Measurements from ENCODE around the gene HTR7.

Gene HTR7

GRCh38 chr10:90849956-90850749 lies 7.7 kb downstream of the HTR7 start:
- no peak overlapping the region for H3K4me3 ChIP-seq (ENCODE audit: low read depth, low read length, poor library complexity, severe bottlenecking)
- H3K27me3 ChIP-seq (ENCODE audit: insufficient read depth, low read length), result no peaks in the 10 kb centered on the region
- H3K9ac ChIP-seq (ENCODE audit: low read length), result no peak overlapping the region
- 0 out of 2 replicates have a peak, but pooled peaks cover 2% of the 10 kb centered on the region for H3K9me3 ChIP-seq (ENCODE audit: low read length)
- no peaks in the 10 kb centered on the region for H4K20me1 ChIP-seq (ENCODE audit: insufficient read depth, low read length)
- H3K36me3 ChIP-seq (ENCODE audit: insufficient read depth, low read length), result no peaks in the 10 kb centered on the region
- H3K9me2 ChIP-seq (ENCODE audit: low read depth, low read length), result no peaks in the 10 kb centered on the region
- H3K4me2 ChIP-seq (ENCODE audit: low read length), result no peak overlapping the region
- no peak overlapping the region for H3K27ac ChIP-seq (ENCODE audit: low read depth, low read length, poor library complexity, severe bottlenecking)
- no peaks in the 10 kb centered on the region for H3F3A ChIP-seq (ENCODE audit: insufficient read depth, low read length)
- no peaks in the 10 kb centered on the region for H3K4me1 ChIP-seq (ENCODE audit: insufficient read depth, low read length, severe bottlenecking)
- no peak overlapping the region for H2AFZ ChIP-seq (ENCODE audit: low read length)
- TF ChIP-seq CTCF (IDR thresholded peaks at IDR 0.05; ENCODE audit: low read length), result no peak
- TF ChIP-seq EZH2 (IDR thresholded peaks at IDR 0.05; ENCODE audit: borderline replicate concordance, low read length), result no peak
- no peaks in the 10 kb centered on the region for H3K79me2 ChIP-seq (ENCODE audit: insufficient read depth, low read length)

GRCh38 chr10:90847436-90847835 lies 10.4 kb downstream of the HTR7 start:
- Histone ChIP-seq H4K20me1 (ENCODE audit: insufficient read depth, low read length) (no peaks in the 10 kb centered on the region), H3K27ac (ENCODE audit: low read depth, low read length, poor library complexity, severe bottlenecking) (no peak overlapping the region), H2AFZ (ENCODE audit: low read length) (no peak overlapping the region), H3F3A (ENCODE audit: insufficient read depth, low read length) (no peaks in the 10 kb centered on the region), H3K4me1 (ENCODE audit: insufficient read depth, low read length, severe bottlenecking) (no peaks in the 10 kb centered on the region), H3K4me2 (ENCODE audit: low read length) (no peak overlapping the region), H3K4me3 (ENCODE audit: low read depth, low read length, poor library complexity, severe bottlenecking) (no peak overlapping the region), H3K9me3 (ENCODE audit: low read length) (0 out of 2 replicates have a peak, but pooled peaks cover 2% of the 10 kb centered on the region), H3K79me2 (ENCODE audit: insufficient read depth, low read length) (no peaks in the 10 kb centered on the region), H3K27me3 (ENCODE audit: insufficient read depth, low read length) (no peaks in the 10 kb centered on the region), H3K9me2 (ENCODE audit: low read depth, low read length) (no peaks in the 10 kb centered on the region), H3K36me3 (ENCODE audit: insufficient read depth, low read length) (no peaks in the 10 kb centered on the region), H3K9ac (ENCODE audit: low read length) (no peak overlapping the region)
- TF ChIP-seq EZH2 (IDR thresholded peaks at IDR 0.05; ENCODE audit: borderline replicate concordance, low read length) (no peak), CTCF (IDR thresholded peaks at IDR 0.05; ENCODE audit: low read length) (no peak)

- no peak overlapping the region for H3K4me2 ChIP-seq (ENCODE audit: low read length)
Observed at GRCh38 chr10:90846746-90847145, 11.1 kb downstream of the HTR7 start.

More at GRCh38 chr10:90846746-90847145, 11.1 kb downstream of the HTR7 start:
- Histone ChIP-seq H3K79me2 (ENCODE audit: insufficient read depth, low read length) (no peaks in the 10 kb centered on the region), H3K27me3 (ENCODE audit: insufficient read depth, low read length) (no peaks in the 10 kb centered on the region), H3K9me3 (ENCODE audit: low read length) (0 out of 2 replicates have a peak, but pooled peaks cover 2% of the 10 kb centered on the region), H3K4me3 (ENCODE audit: low read depth, low read length, poor library complexity, severe bottlenecking) (no peak overlapping the region), H2AFZ (ENCODE audit: low read length) (no peak overlapping the region), H3K36me3 (ENCODE audit: insufficient read depth, low read length) (no peaks in the 10 kb centered on the region), H3K4me1 (ENCODE audit: insufficient read depth, low read length, severe bottlenecking) (no peaks in the 10 kb centered on the region), H3F3A (ENCODE audit: insufficient read depth, low read length) (no peaks in the 10 kb centered on the region), H3K27ac (ENCODE audit: low read depth, low read length, poor library complexity, severe bottlenecking) (no peak overlapping the region), H3K9me2 (ENCODE audit: low read depth, low read length) (no peaks in the 10 kb centered on the region), H3K9ac (ENCODE audit: low read length) (no peak overlapping the region), H4K20me1 (ENCODE audit: insufficient read depth, low read length) (no peaks in the 10 kb centered on the region)
- TF ChIP-seq EZH2 (IDR thresholded peaks at IDR 0.05; ENCODE audit: borderline replicate concordance, low read length), result no peak

Data from OCI-LY1 (cell line).